HG03095 (cell line): Measurements from ENCODE around the gene KRTAP12-3.
"Not testable (repeated sequence)": the region's sequence is repeated elsewhere in the genome, so short reads cannot be mapped to it uniquely, and the experiment has no call there.

Source experiments
- ATAC-seq: cut with Tn5 transposase; IDR thresholded peaks from one replicate; pipeline ENCODE4 v1.9.1; 2021; ENCODE audit warnings: moderate library complexity; ENCODE audit not compliant: unreplicated experiment

The KRTAP12-3 gene

GRCh38 chr21:44650265-44650972, 7.3 kb upstream of the KRTAP12-3 start:
- no peak for ATAC-seq

- ATAC-seq, result no peak
Measured at GRCh38 chr21:44650973-44651675, 6.6 kb upstream of the KRTAP12-3 start.

- ATAC-seq, result no peak
Measured at GRCh38 chr21:44653123-44653522, 4.6 kb upstream of the KRTAP12-3 start.

- ATAC-seq, result no peak
Measured at GRCh38 chr21:44653656-44654575, 3.8 kb upstream of the KRTAP12-3 start.

GRCh38 chr21:44654576-44655175, 3.1 kb upstream of the KRTAP12-3 start, which contains the start of gene KRTAP12-4:
KRTAP12-4 (minus strand) TSS chr21:44654659; CDS start chr21:44654614, 45 bp downstream.
- no peak for ATAC-seq

GRCh38 chr21:44656868-44657267, 864 bp upstream of the KRTAP12-3 start:
- no peak for ATAC-seq

- ATAC-seq, result no peak
Measured at GRCh38 chr21:44658541-44658910, 794 bp downstream of the KRTAP12-3 start.

GRCh38 chr21:44658913-44659595, 1.3 kb downstream of the KRTAP12-3 start:
- no peak for ATAC-seq

GRCh38 chr21:44661567-44661966, 3.8 kb downstream of the KRTAP12-3 start:
- ATAC-seq, result not testable (repeated sequence)

GRCh38 chr21:44664691-44665090, 7.0 kb downstream of the KRTAP12-3 start:
- no peak for ATAC-seq

GRCh38 chr21:44666401-44667320, 8.9 kb downstream of the KRTAP12-3 start, which contains the start of gene KRTAP12-2:
KRTAP12-2 (minus strand) TSS chr21:44666927; CDS start chr21:44666886, 41 bp downstream.
- no peak for ATAC-seq

- ATAC-seq, result no peak
Measured at GRCh38 chr21:44667612-44668011, 9.9 kb downstream of the KRTAP12-3 start.

GRCh38 chr21:44670642-44671432, 13.1 kb downstream of the KRTAP12-3 start:
- no peak for ATAC-seq

GRCh38 chr21:44671911-44672310, 14.2 kb downstream of the KRTAP12-3 start:
- ATAC-seq, result no peak

- ATAC-seq, result no peak
Measured at GRCh38 chr21:44677881-44678280, 20.1 kb downstream of the KRTAP12-3 start.

- no peak for ATAC-seq
Measured at GRCh38 chr21:44681152-44681551, 23.4 kb downstream of the KRTAP12-3 start.

- ATAC-seq, result no peak
Measured at GRCh38 chr21:44681861-44682579, 24.3 kb downstream of the KRTAP12-3 start, which contains the start of gene KRTAP12-1. KRTAP12-1 (minus strand) TSS chr21:44682163; CDS start chr21:44682123, 40 bp downstream.
